Stimulated activated CD8-positive, alpha-beta memory T cell treated with anti-CD3 and anti-CD28 coated beads, Interleukin-2, amount 100 ng/mL, for 48 hours (primary cell): Measurements from ENCODE around the gene MYO10.
"Not testable (repeated sequence)": the region's sequence is repeated elsewhere in the genome, so short reads cannot be mapped to it uniquely, and the experiment has no call there.

Source experiments
- DNase-seq, 2 donors: peaks; one replicate each; pipeline ENCODE4 v3.0.0-alpha.2; 2020; ENCODE audit warnings: low read depth in 2 of 2

The MYO10 gene

GRCh38 chr5:16886793-16887345, 49.2 kb downstream of the MYO10 start:
- no peak for DNase-seq

GRCh38 chr5:16886366-16886736, 49.7 kb downstream of the MYO10 start:
- no peak for DNase-seq

GRCh38 chr5:16885635-16886365, 50.3 kb downstream of the MYO10 start:
- no peak for DNase-seq

GRCh38 chr5:16884595-16884994, 51.5 kb downstream of the MYO10 start:
- DNase-seq, result no peak

GRCh38 chr5:16883806-16884205, 52.3 kb downstream of the MYO10 start:
- no peak for DNase-seq

GRCh38 chr5:16883176-16883575, 52.9 kb downstream of the MYO10 start:
- no peak for DNase-seq

- no peak for DNase-seq
Measured at GRCh38 chr5:16881251-16881650, 54.8 kb downstream of the MYO10 start.

GRCh38 chr5:16880547-16880946, 55.5 kb downstream of the MYO10 start:
- no peak for DNase-seq

GRCh38 chr5:16879650-16880049, 56.4 kb downstream of the MYO10 start:
- DNase-seq, result no peak

GRCh38 chr5:16879191-16879590, 56.9 kb downstream of the MYO10 start:
- no peak for DNase-seq

GRCh38 chr5:16877267-16877935, 58.7 kb downstream of the MYO10 start:
- no peak for DNase-seq

GRCh38 chr5:16874424-16874823, 61.7 kb downstream of the MYO10 start:
- DNase-seq, result not testable (repeated sequence)

- no peak for DNase-seq
Measured at GRCh38 chr5:16871746-16872339, 64.2 kb downstream of the MYO10 start.

- DNase-seq, result no peak
Measured at GRCh38 chr5:16870878-16871277, 65.2 kb downstream of the MYO10 start.

GRCh38 chr5:16869821-16870796, 66.0 kb downstream of the MYO10 start:
- no peak for DNase-seq

GRCh38 chr5:16867577-16867953, 68.5 kb downstream of the MYO10 start:
- no peak for DNase-seq

GRCh38 chr5:16866795-16867576, 69.1 kb downstream of the MYO10 start:
- DNase-seq, result no peak

GRCh38 chr5:16866273-16866672, 69.8 kb downstream of the MYO10 start:
- DNase-seq, result no peak

GRCh38 chr5:16865151-16865550, 70.9 kb downstream of the MYO10 start:
- DNase-seq, result no peak

- no peak for DNase-seq
Measured at GRCh38 chr5:16864631-16865131, 71.4 kb downstream of the MYO10 start.
